ENCODE results near the gene SH3PXD2B.
A peak's percentile ranks its signal among the peaks of the same experiment; 100 is the strongest.
"Not testable (repeated sequence)": the region's sequence is repeated elsewhere in the genome, so short reads cannot be mapped to it uniquely, and the experiment has no call there.

SH3PXD2B gene

GRCh38 chr5:172293745-172294342 is 160.5 kb downstream of the SH3PXD2B start:
- no peak for DNase-seq (ENCODE audit: insufficient read length, low spot score)
- no peak for FAIRE-seq
- no peak for TF ChIP-seq CTCF (IDR thresholded peaks at IDR 0.05; ENCODE audit: insufficient read depth, missing control alignments)

DNA sequence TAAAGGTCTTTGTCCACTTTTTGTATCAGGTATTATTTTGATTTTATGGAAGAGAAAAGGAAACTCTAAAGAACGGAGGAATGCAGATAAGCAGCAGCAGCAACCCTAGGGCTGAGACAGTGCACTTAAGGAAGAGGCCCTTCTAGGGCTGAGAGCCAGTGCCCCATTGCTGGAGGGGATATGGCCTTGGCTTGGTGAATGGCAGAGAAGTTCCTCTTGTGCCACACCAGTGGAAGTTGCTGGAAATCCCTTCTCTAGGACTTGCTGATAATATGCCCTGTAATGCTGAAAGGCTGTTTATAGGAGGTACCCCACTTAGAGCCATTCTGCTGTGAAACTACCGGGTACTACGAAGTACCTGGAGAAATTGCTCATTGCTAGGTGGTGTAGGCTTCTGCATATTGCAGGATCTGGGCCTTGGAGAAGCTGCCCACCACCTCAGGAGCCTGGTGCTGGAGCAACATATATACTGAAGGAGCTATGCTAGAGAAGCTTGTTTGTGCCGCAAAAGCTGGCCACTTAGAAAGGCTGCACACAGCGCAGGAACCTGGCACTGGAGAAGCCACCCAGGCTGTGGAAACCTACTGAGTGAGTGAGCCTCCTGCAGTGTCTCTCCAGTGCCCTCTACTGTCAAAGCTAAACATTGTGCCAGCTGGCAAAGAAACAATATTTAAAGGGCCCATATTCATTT is 161.1 kb downstream of the SH3PXD2B start:
- peak; percentile 93 for TF ChIP-seq CTCF (IDR thresholded peaks at IDR 0.05; ENCODE audit: insufficient read depth, missing control alignments)
- FAIRE-seq (peak; percentile 64), DNase-seq (ENCODE audit: insufficient read length, low spot score) (no peak)

GRCh38 chr5:172291837-172292236 is 162.5 kb downstream of the SH3PXD2B start:
- not testable (repeated sequence) for FAIRE-seq

GRCh38 chr5:172288465-172288864 is 165.9 kb downstream of the SH3PXD2B start:
- no peak for DNase-seq (ENCODE audit: insufficient read length, low spot score)
- no peak for TF ChIP-seq CTCF (IDR thresholded peaks at IDR 0.05; ENCODE audit: insufficient read depth, missing control alignments)
- no peak for FAIRE-seq

More at GRCh38 chr5:172291837-172292236, 162.5 kb downstream of the SH3PXD2B start:
- not testable (repeated sequence) for DNase-seq (ENCODE audit: insufficient read length, low spot score)

DNA sequence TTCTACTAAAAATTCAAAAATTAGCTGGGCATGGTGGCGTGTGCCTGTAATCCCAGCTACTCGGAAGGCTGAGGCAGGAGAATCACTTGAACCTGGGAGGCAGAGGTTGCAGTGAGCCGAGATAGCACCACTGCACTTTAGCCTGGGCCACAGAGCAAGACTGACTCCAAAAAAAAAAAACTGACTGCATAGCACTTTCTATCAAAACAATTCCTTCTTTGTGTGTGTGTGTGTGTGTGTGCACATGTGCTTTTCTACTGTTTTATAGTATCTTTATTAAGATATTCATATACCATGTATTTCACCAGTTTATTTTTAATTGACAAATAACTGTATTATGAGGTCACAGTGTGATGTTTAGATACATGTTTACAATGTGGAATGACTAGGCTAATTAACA is 167.2 kb downstream of the SH3PXD2B start:
- not testable (repeated sequence) for FAIRE-seq; DNase-seq (ENCODE audit: insufficient read length, low spot score)

DNA sequence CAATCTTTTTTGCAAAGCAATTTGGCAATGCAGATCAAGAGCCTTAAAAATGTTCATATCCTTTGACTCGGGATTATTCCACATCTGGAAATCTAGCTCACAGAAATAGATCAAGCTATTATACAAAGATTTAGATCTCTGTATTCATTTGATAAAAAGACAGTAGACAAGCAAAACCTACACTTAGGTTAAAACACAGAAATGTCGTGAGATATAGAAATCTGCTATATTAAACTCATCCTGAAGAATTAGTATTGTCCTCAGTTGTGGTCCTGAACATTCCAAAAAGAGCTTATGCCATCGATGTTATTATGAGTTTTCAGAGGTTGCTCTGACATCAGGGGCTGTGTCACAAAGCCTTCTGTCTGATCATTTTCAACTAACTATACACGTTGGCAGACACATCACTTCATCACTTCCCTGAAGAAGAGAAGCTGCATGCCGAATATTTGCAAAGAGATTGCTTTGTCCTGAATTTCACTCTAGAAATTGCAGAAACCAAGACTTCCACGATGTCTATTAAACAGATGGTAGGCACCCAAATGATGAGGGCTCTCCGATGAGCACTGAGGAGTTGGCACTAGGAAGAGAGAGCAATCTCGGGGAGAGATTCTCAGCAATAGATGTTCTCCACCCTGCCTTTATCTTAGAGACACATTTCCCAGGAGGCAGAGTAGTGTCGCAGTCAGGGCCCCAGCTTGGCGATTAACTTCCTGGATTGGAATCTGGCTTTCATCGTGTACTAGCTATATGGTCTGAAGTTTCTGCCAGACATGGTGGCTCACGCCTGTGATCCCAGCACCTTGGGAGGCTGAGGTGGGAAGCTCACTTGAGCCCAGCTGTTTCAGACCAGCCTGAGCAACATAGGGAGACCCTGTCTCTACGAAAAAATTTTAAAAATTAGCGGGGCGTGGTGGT is 168.8 kb downstream of the SH3PXD2B start:
- DNase-seq (ENCODE audit: insufficient read length, low spot score) (no peak), FAIRE-seq (no peak)

GRCh38 chr5:172284611-172284980 is 169.7 kb downstream of the SH3PXD2B start:
- no peak for TF ChIP-seq CTCF (IDR thresholded peaks at IDR 0.05; ENCODE audit: insufficient read depth, missing control alignments)
- no peak for FAIRE-seq
- no peak for DNase-seq (ENCODE audit: insufficient read length, low spot score)

More for the DNA sequence above, 168.8 kb downstream of the SH3PXD2B start:
- TF ChIP-seq CTCF (IDR thresholded peaks at IDR 0.05; ENCODE audit: insufficient read depth, missing control alignments) = no peak
